ENCODE data around the gene DRC7. TPM values are rescaled to one million over a fixed set of nuclear protein-coding genes. Genes with fewer than 3 reads are reported as not detected.
"Not testable (repeated sequence)": the region's sequence is repeated elsewhere in the genome, so short reads cannot be mapped to it uniquely, and the experiment has no call there.

The DRC7 gene
- total and polyA plus RNA-seq, 8 donors, result not detected

GRCh38 chr16:57709663-57710062, 15.1 kb downstream of the DRC7 start:
- WGBS, 5 donors, result 84 to 92% (median 89%) methylated on average over 3 of the region's 3 CpGs
- H3K9me3 ChIP-seq, result no peaks in the 10 kb centered on the region
- no peak overlapping the region for H3K27ac ChIP-seq
- no peak overlapping the region for H3K4me3 ChIP-seq
- no peaks in the 10 kb centered on the region for H3K36me3 ChIP-seq
- intact Hi-C loops (cut with DNase I; ENCODE audit: low total_unique reads), result no loop called here
- no peak for TF ChIP-seq POLR2A (IDR thresholded peaks at IDR 0.05)
- TF ChIP-seq CTCF (IDR thresholded peaks at IDR 0.05), result no peak
- TF ChIP-seq POLR2AphosphoS5 (IDR thresholded peaks at IDR 0.05), result no peak
- TF ChIP-seq EP300 (IDR thresholded peaks at IDR 0.05), result no peak
- no peak for DNase-seq
- H3K27me3 ChIP-seq, result peaks cover 0 to 5% (median 5%) of the 10 kb centered on the region in 3 donors
- H3K4me1 ChIP-seq, result peaks cover 0 to 1% (median 0%) of the 10 kb centered on the region in 4 donors

- Histone ChIP-seq H3K9me3 (no peaks in the 10 kb centered on the region), H3K4me3 (no peak overlapping the region), H3K27me3 (peaks cover 0 to 5% (median 5%) of the 10 kb centered on the region in 3 donors), H3K36me3 (no peaks in the 10 kb centered on the region), H3K4me1 (no peaks in the 10 kb centered on the region), H3K27ac (no peak overlapping the region)
- no peak for TF ChIP-seq POLR2A (IDR thresholded peaks at IDR 0.05)
- TF ChIP-seq POLR2AphosphoS5 (IDR thresholded peaks at IDR 0.05), result no peak
- no peak for TF ChIP-seq EP300 (IDR thresholded peaks at IDR 0.05)
- no peak for TF ChIP-seq CTCF (IDR thresholded peaks at IDR 0.05)
- intact Hi-C loops (cut with DNase I; ENCODE audit: low total_unique reads), result no loop called here
- peak in 1 of 2 donors; percentile 5 for DNase-seq
- WGBS, 5 donors, result 79 to 87% (median 87%) methylated on average over 5 of the region's 5 CpGs
Observed at GRCh38 chr16:57711346-57711745, 16.7 kb downstream of the DRC7 start.

GRCh38 chr16:57711993-57712392, 17.4 kb downstream of the DRC7 start:
- no peak for DNase-seq
- TF ChIP-seq POLR2AphosphoS5 (IDR thresholded peaks at IDR 0.05), result no peak
- no peak for TF ChIP-seq POLR2A (IDR thresholded peaks at IDR 0.05)
- TF ChIP-seq EP300 (IDR thresholded peaks at IDR 0.05), result no peak
- TF ChIP-seq CTCF (IDR thresholded peaks at IDR 0.05), result no peak
- H3K27me3 ChIP-seq, result peaks cover 0 to 5% (median 5%) of the 10 kb centered on the region in 3 donors
- H3K36me3 ChIP-seq, result no peaks in the 10 kb centered on the region
- no peak overlapping the region for H3K4me3 ChIP-seq
- no peak overlapping the region for H3K27ac ChIP-seq
- H3K9me3 ChIP-seq, result no peaks in the 10 kb centered on the region
- intact Hi-C loops (cut with DNase I; ENCODE audit: low total_unique reads), result no loop called here
- 83 to 97% (median 94%) methylated on average over 3 of the region's 3 CpGs for WGBS, 5 donors
- H3K4me1 ChIP-seq, result no peaks in the 10 kb centered on the region

- H3K4me1 ChIP-seq; H3K4me3 ChIP-seq; H3K27me3 ChIP-seq; DNase-seq; H3K36me3 ChIP-seq; intact Hi-C loops (cut with DNase I; ENCODE audit: low total_unique reads); H3K27ac ChIP-seq; H3K9me3 ChIP-seq: not testable (repeated sequence)
- 42 to 61% (median 54%) methylated on average over 6 of the region's 6 CpGs for WGBS, 5 donors
Observed at GRCh38 chr16:57712569-57712968, 18.0 kb downstream of the DRC7 start.

GRCh38 chr16:57713596-57713995, 19.0 kb downstream of the DRC7 start:
- intact Hi-C loops (cut with DNase I; ENCODE audit: low total_unique reads), result no loop called here
- no peaks in the 10 kb centered on the region for H3K9me3 ChIP-seq
- no peak overlapping the region for H3K27ac ChIP-seq
- H3K27me3 ChIP-seq, result no peaks in the 10 kb centered on the region
- no peak overlapping the region for H3K4me3 ChIP-seq
- H3K4me1 ChIP-seq, result no peaks in the 10 kb centered on the region
- TF ChIP-seq POLR2AphosphoS5 (IDR thresholded peaks at IDR 0.05), result no peak
- no peak for TF ChIP-seq EP300 (IDR thresholded peaks at IDR 0.05)
- no peak for TF ChIP-seq POLR2A (IDR thresholded peaks at IDR 0.05)
- TF ChIP-seq CTCF (IDR thresholded peaks at IDR 0.05), result no peak
- no peaks in the 10 kb centered on the region for H3K36me3 ChIP-seq
- 81 to 95% (median 92%) methylated on average over 8 of the region's 8 CpGs for WGBS, 5 donors
- DNase-seq, result no peak
